ENCODE measurements around the gene KEAP1. TPM values are rescaled to one million over a fixed set of nuclear protein-coding genes. Genes with fewer than 3 reads are reported as not detected.
"Not testable (repeated sequence)": the region's sequence is repeated elsewhere in the genome, so short reads cannot be mapped to it uniquely, and the experiment has no call there.

KEAP1 gene
- total RNA-seq, 6 experiments from 2014 or later = 58.9 to 77.1 (median 67.2) TPM

- no peak for DNase-seq
- Mint-ChIP-seq H3K36me3 (ENCODE audit: low read depth) (0 out of 2 replicates have a peak, but pooled peaks cover 6% of the 10 kb centered on the region), H3K4me3 (no peak overlapping the region), H3K27me3 (ENCODE audit: insufficient read depth) (peaks cover 10% of the 10 kb centered on the region), H3K4me1 (ENCODE audit: low read depth) (peaks cover 17% of the 10 kb centered on the region), H3K27ac (no peak overlapping the region; the same call in 1 of the 2 replicates), H3K9me3 (no peaks in the 10 kb centered on the region)
- TF ChIP-seq CTCF (IDR thresholded peaks at IDR 0.05) = no peak
These were observed 32.5 kb upstream of the KEAP1 start for GRCh38 chr19:10535613-10536012.

GRCh38 chr19:10533646-10534386 is 30.7 kb upstream of the KEAP1 start:
- Mint-ChIP-seq H3K4me3 (peak overlapping the region; percentile 22; the same call in 1 of the 2 replicates), H3K27ac (peak overlapping the region; percentile 90), H3K36me3 (ENCODE audit: low read depth) (0 out of 2 replicates have a peak, but pooled peaks cover 6% of the 10 kb centered on the region), H3K9me3 (no peaks in the 10 kb centered on the region), H3K27me3 (ENCODE audit: insufficient read depth) (peaks cover 7% of the 10 kb centered on the region), H3K4me1 (ENCODE audit: low read depth) (peaks cover 17% of the 10 kb centered on the region)
- peak; percentile 93 for DNase-seq
- peak; percentile 22; the same call in 1 of the 2 replicates for TF ChIP-seq CTCF (IDR thresholded peaks at IDR 0.05)

GRCh38 chr19:10532457-10532856 is 29.3 kb upstream of the KEAP1 start:
- TF ChIP-seq CTCF (IDR thresholded peaks at IDR 0.05) = no peak
- Mint-ChIP-seq H3K27me3 (ENCODE audit: insufficient read depth) (peaks cover 7% of the 10 kb centered on the region), H3K27ac (peak overlapping the region; percentile 49), H3K9me3 (no peaks in the 10 kb centered on the region), H3K4me1 (ENCODE audit: low read depth) (peaks cover 17% of the 10 kb centered on the region), H3K4me3 (no peak overlapping the region), H3K36me3 (ENCODE audit: low read depth) (0 out of 2 replicates have a peak, but pooled peaks cover 6% of the 10 kb centered on the region)
- DNase-seq = no peak

GRCh38 chr19:10526887-10527286 is 23.7 kb upstream of the KEAP1 start:
- H3K27me3 Mint-ChIP-seq (ENCODE audit: insufficient read depth) = not testable (repeated sequence)

GRCh38 chr19:10525636-10526035 is 22.5 kb upstream of the KEAP1 start:
- TF ChIP-seq CTCF (IDR thresholded peaks at IDR 0.05) = no peak
- no peak for DNase-seq
- Mint-ChIP-seq H3K36me3 (ENCODE audit: low read depth) (no peaks in the 10 kb centered on the region), H3K9me3 (no peaks in the 10 kb centered on the region), H3K27ac (no peak overlapping the region), H3K4me3 (no peak overlapping the region), H3K4me1 (ENCODE audit: low read depth) (no peaks in the 10 kb centered on the region), H3K27me3 (ENCODE audit: insufficient read depth) (peaks cover 8% of the 10 kb centered on the region)

More at GRCh38 chr19:10526887-10527286, 23.7 kb upstream of the KEAP1 start:
- H3K4me1 Mint-ChIP-seq (ENCODE audit: low read depth); H3K27ac Mint-ChIP-seq; H3K9me3 Mint-ChIP-seq; H3K36me3 Mint-ChIP-seq (ENCODE audit: low read depth); H3K4me3 Mint-ChIP-seq; DNase-seq: not testable (repeated sequence)

- peaks cover 11% of the 10 kb centered on the region for H3K27me3 Mint-ChIP-seq (ENCODE audit: insufficient read depth)
- TF ChIP-seq CTCF (IDR thresholded peaks at IDR 0.05) = no peak
- no peaks in the 10 kb centered on the region for H3K36me3 Mint-ChIP-seq (ENCODE audit: low read depth)
- no peaks in the 10 kb centered on the region for H3K9me3 Mint-ChIP-seq
- no peak for DNase-seq
- no peak overlapping the region for H3K27ac Mint-ChIP-seq
- H3K4me1 Mint-ChIP-seq (ENCODE audit: low read depth) = peaks cover 15% of the 10 kb centered on the region
- H3K4me3 Mint-ChIP-seq = no peak overlapping the region
These were observed 20.0 kb upstream of the KEAP1 start for GRCh38 chr19:10523135-10523636.
